ENCODE measurements around the gene RAB21. TPM values are rescaled to one million over a fixed set of nuclear protein-coding genes. Genes with fewer than 3 reads are reported as not detected.

RAB21 gene
- total RNA-seq = 23.9 and 45.7 TPM in 2 replicates

GRCh38 chr12:71754461-71755145 lies at the start of gene RAB21:
Gene RAB21, plus strand, starts transcription at chr12:71754863. Its CDS starts 267 bp downstream, at chr12:71755130.

Other genes with a start within 250 kb of the RAB21 start
- 27.5 and 33.4 TPM in 2 replicates for gene ZFC3H1, start 91.0 kb upstream of the RAB21 start, total RNA-seq
- 3.1 and 8.7 TPM in 2 replicates for gene THAP2, start 90.6 kb upstream of the RAB21 start, total RNA-seq
- 17.0 and 35.7 TPM in 2 replicates for gene TMEM19, start 68.8 kb upstream of the RAB21 start, total RNA-seq
- 36.6 and 37.6 TPM in 2 replicates for gene TBC1D15, start 84.9 kb downstream of the RAB21 start, total RNA-seq
- gene TPH2, start 184.0 kb downstream of the RAB21 start, total RNA-seq = under 0.01 TPM in 1 of 2 replicates, not detected in the other

All from uterine smooth muscle cell (primary cell).